ENCODE results near the gene TAS2R13.

TAS2R13 gene

GRCh38 chr12:10909462-10909861 lies at the start of gene TAS2R13:
Gene TAS2R13, minus strand, starts transcription at chr12:10909562. Its CDS starts 264 bp downstream, at chr12:10909298.
- no peak for DNase-seq (ENCODE audit: low read depth)

GRCh38 chr12:10957741-10958140 lies 48.4 kb upstream of the TAS2R13 start:
- no peak for DNase-seq (ENCODE audit: low read depth)

GRCh38 chr12:10956085-10956484 lies 46.7 kb upstream of the TAS2R13 start:
- DNase-seq (ENCODE audit: low read depth): no peak

GRCh38 chr12:10952645-10953044 lies 43.3 kb upstream of the TAS2R13 start:
- DNase-seq (ENCODE audit: low read depth): no peak

GRCh38 chr12:10943167-10943566 lies 33.8 kb upstream of the TAS2R13 start:
- DNase-seq (ENCODE audit: low read depth): no peak

- no peak for DNase-seq (ENCODE audit: low read depth)
These were observed 32.7 kb upstream of the TAS2R13 start for GRCh38 chr12:10941916-10942607.

- no peak for DNase-seq (ENCODE audit: low read depth)
These were observed 32.0 kb upstream of the TAS2R13 start for GRCh38 chr12:10941369-10941768.

- DNase-seq (ENCODE audit: low read depth): no peak
These were observed 31.0 kb upstream of the TAS2R13 start for GRCh38 chr12:10940389-10940788.

- no peak for DNase-seq (ENCODE audit: low read depth)
These were observed 29.8 kb upstream of the TAS2R13 start, which contains the start of gene TAS2R14 for GRCh38 chr12:10939163-10939562. Gene TAS2R14, minus strand, starts transcription at chr12:10939263. Its CDS starts 56 bp downstream, at chr12:10939207.

GRCh38 chr12:10936506-10936905 lies 27.1 kb upstream of the TAS2R13 start:
- DNase-seq (ENCODE audit: low read depth): no peak

- DNase-seq (ENCODE audit: low read depth): no peak
These were observed 19.5 kb upstream of the TAS2R13 start, which contains the start of gene PRH2 for GRCh38 chr12:10928746-10929286. Gene PRH2, plus strand, starts transcription at chr12:10929236. Its CDS starts 38 bp downstream, at chr12:10929274.

GRCh38 chr12:10926269-10926668 lies 16.9 kb upstream of the TAS2R13 start:
- DNase-seq (ENCODE audit: low read depth): no peak

GRCh38 chr12:10919809-10920208 lies 10.4 kb upstream of the TAS2R13 start:
- no peak for DNase-seq (ENCODE audit: low read depth)

- DNase-seq (ENCODE audit: low read depth): no peak
These were observed 1.0 kb upstream of the TAS2R13 start for GRCh38 chr12:10910380-10910779.

GRCh38 chr12:10904686-10905085 lies 4.7 kb downstream of the TAS2R13 start:
- DNase-seq (ENCODE audit: low read depth): no peak

- no peak for DNase-seq (ENCODE audit: low read depth)
These were observed 7.9 kb downstream of the TAS2R13 start for GRCh38 chr12:10901427-10901826.

GRCh38 chr12:10900972-10901371 lies 8.4 kb downstream of the TAS2R13 start:
- no peak for DNase-seq (ENCODE audit: low read depth)

- no peak for DNase-seq (ENCODE audit: low read depth)
These were observed 8.8 kb downstream of the TAS2R13 start for GRCh38 chr12:10900530-10900929.

- no peak for DNase-seq (ENCODE audit: low read depth)
These were observed 12.5 kb downstream of the TAS2R13 start for GRCh38 chr12:10896854-10897253.

GRCh38 chr12:10891937-10892336 lies 17.4 kb downstream of the TAS2R13 start:
- DNase-seq (ENCODE audit: low read depth): no peak

GRCh38 chr12:10889226-10889625 lies 20.1 kb downstream of the TAS2R13 start:
- no peak for DNase-seq (ENCODE audit: low read depth)

GRCh38 chr12:10884086-10884725 lies 25.2 kb downstream of the TAS2R13 start, which contains the start of gene PRH1:
Gene PRH1, minus strand, starts transcription at chr12:10884255. Its CDS starts 38 bp downstream, at chr12:10884217.
- DNase-seq (ENCODE audit: low read depth): no peak

- DNase-seq (ENCODE audit: low read depth): no peak
These were observed 36.0 kb downstream of the TAS2R13 start for GRCh38 chr12:10873378-10873777.

Data from activated T-helper 9 cell treated with anti-CD3 and anti-CD28 coated beads, Interleukin-2, amount 50 U/mL, for 16 hours (primary cell).